D341Med (cell line): Measurements from ENCODE around the gene ADGRD1.

Experiments
- DNase-seq: peaks from one replicate; pipeline ENCODE4 v3.0.0; 2012; ENCODE audit warnings: low spot score

Gene ADGRD1

DNA sequence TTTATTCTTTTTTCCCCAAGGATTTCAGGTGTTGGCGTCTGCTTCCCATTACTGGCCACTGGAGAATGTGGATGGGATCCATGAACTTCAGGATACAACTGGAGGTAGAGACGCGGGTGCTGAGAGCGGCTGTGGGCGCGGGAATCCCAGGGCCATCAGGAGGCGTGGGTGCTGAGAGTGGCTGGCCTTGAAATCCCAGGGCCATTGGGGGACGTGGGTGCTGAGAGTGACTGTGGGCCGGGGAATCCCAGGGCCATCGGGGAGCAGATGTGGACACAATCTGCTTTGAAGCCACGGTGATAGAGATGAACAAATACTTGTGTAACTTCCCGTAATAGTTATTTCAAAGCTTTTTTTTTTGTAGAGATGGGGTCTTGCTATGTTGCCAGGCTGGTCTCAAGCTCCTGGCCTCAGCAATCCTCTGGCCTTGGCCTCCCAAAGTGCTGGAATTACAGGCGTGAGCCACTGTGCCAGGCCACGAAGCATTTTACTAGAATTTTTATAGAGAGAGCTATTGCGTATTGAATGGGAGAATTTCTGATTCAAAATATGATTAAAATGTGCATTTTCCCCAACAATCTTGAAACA is 12.8 kb downstream of the ADGRD1 start:
- DNase-seq = no peak

- no peak for DNase-seq
Observed at GRCh38 chr12:130967636-130968035, 13.9 kb downstream of the ADGRD1 start.

- DNase-seq = no peak
Observed at GRCh38 chr12:130968611-130969010, 14.9 kb downstream of the ADGRD1 start.

DNA sequence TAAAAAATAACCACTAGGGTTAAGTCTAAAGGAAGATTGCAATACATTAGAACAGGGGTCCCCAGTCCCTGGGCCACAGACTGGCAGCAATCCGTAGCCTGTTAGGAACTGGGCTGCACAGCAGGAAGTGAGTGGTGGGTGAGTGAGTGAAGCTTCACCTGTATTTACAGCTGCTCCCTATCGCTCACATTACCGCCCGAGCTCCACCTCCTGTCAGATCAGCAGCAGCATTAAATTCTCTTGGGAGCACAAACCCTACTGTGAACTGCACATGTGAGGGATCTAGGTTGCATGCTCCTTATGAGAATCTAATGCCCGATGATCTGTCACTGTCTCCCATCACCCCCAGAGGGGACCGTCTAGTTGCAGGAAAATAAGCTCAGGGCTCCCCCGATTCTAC is 15.5 kb downstream of the ADGRD1 start:
- no peak for DNase-seq

DNA sequence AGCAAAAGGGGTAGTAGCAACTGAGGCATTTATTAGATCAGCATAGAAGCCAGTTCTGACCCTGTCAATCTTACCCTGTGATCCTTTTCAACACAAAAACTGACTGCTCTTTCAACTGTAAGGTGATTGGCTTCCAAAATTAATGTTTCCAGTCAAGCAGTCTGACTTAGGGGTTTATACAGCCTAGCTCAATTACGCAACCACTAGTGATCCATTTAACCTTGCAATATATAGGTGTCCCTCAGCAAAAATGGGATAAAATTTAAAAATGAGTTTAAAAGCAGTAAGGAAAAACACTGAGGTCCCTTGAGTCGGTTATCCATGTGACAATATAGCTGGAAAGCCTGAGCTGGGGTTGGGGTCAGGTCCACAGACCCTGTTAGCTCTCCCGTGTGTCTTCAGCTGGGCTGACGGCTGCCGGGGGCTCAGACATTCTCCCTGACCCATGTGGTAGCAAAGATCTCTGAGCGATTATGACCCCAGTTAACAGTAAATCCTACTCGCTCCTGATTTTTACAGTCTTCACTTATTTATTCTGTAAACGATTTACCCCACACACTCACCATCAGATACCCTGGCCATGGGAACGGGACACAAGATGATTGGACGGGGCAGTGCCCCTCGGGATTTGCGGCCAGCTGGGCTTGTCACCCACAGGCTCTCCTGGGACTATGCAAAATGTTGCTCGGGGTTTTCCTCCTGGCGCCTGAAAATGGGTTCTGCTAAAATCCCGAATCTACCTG is 16.6 kb downstream of the ADGRD1 start:
- no peak for DNase-seq

GRCh38 chr12:130970908-130971233 is 17.2 kb downstream of the ADGRD1 start:
- DNase-seq = no peak

GRCh38 chr12:130971925-130972585 is 18.3 kb downstream of the ADGRD1 start:
- no peak for DNase-seq

DNA sequence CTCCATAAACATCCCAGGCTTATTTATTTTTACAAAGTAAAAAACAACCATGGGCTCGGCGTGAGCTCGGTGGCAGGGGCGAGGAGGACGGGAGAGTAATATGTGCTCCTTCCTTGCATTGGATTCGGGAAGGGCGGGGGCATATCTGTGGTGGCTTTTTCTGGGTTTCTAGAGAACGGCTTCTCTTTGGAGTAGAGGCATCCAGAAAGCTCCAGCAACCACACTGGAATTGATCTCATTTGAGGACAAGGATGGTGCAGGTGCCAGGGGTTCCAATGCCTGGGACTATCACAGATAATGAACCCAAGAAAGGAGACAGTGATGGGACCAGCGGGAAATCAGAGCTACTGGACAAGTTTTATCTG is 18.9 kb downstream of the ADGRD1 start:
- DNase-seq = no peak

GRCh38 chr12:130973109-130973508 is 19.4 kb downstream of the ADGRD1 start:
- no peak for DNase-seq

GRCh38 chr12:130973906-130974305 is 20.2 kb downstream of the ADGRD1 start:
- no peak for DNase-seq

- no peak for DNase-seq
Observed at GRCh38 chr12:130975116-130975515, 21.4 kb downstream of the ADGRD1 start.

DNA sequence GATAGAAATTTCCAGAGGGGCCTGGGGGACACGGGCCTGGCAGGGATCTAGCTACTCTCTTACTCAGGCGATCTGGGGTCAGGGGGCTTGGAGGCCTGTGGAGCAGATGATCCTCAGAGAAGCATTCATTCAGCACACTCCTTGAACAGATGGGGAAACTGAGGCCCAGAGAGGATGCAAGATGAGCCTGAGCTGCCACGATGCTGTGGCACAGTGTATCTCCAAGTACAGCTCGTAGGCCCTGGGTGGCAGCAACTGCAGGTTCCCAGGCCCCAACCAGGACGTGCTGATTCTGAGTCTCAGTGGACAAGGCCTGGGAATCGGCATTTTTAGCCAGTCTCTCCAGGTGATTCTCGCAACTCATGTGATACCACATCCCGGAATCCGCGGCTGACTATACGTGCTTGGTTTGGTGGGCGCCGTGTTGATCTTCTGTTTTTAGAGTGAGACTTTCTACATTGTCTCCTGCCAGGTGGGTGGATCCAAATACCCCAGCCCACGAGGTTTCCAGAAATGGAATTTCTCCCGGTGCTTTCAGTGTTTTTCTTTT is 22.5 kb downstream of the ADGRD1 start:
- no peak for DNase-seq

DNA sequence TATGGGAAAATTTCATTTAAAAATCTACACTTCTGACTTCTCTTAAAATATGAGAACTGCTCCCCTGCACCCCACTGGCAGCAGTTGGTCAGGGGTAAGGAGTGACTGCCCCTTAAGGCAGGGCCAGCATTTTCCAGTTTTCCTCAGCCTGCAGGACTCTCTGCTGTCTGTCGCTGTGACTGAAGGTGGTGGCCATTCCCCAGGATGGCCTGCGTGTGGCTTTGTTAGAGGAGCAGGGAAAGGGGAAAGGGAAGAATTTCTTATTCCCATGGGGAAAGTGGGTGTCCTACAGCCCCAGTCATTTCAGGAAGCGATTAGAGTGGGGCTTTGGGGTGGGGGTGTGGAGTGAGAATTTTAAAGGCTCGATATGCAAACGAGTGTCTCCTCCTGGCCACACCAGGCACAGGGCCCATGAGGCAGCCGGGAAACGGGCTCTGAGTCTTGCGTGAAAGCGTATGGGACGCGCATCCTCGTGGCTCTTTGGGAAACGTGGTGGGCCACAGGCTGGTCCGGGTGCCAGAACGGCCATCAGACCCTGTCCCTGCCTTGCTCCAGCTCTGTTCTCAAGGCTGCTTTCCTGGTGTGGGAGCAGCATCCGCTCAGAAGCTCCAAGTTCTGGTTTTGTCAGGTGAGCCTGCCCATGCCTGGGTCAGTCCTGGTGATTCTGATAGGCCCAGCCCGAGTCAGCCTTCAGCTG is 23.5 kb downstream of the ADGRD1 start:
- no peak for DNase-seq

- no peak for DNase-seq
Observed at GRCh38 chr12:130977743-130978095, 24.0 kb downstream of the ADGRD1 start.

- no peak for DNase-seq
Observed at GRCh38 chr12:130978785-130979184, 25.1 kb downstream of the ADGRD1 start.

DNA sequence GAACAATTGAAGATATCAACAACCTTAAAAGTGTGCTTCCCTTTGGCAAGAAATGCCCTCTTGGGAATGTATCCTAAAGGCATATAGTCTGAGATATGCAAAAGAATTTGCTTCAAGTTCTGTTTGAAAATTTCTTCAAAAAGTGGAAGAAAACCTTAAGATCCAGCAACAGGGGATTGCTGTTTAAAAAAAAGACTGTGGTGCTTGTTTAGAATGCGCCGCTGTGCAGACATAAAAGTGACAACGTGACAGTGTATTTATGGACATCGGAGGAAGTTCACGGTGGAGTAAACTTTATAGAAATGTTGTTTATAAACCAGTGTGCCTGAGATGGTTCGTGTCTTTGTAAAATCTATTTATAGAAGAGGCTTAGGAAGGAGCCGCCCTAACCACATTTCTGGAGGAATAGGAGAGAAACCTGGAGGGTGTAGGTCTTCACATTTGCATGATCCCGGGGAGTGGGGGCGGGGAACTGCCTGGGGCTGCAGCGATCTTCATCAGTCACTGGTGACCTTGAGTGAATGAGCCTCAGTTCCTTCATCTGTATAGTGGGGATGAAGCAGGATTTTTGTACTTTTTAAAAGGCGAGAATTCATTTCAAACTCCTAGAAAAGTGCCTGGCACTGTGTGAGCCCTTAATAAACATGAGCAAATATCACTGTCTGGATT is 27.5 kb downstream of the ADGRD1 start:
- no peak for DNase-seq

DNA sequence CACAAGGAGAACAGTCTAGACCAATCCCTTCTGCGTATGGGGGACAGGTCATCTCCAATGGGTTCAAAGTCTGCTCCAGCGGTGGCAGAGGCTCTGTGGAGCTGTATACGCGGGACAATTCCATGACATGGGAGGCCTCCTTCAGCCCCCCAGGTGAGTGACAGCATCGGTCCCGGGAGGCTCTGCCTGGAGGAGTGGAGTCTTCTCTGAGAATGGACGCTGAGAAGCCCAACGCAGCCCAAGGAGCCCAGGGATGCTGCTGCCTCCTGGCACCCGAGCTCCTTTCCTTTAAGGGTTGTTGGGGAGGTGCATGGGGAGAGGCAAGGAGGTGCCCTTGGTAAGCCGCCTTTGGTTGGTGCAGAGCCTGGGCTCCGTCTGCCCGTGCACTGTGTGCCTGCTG is 28.2 kb downstream of the ADGRD1 start:
- DNase-seq = no peak

- DNase-seq = no peak
Observed at GRCh38 chr12:130982565-130983225, 29.0 kb downstream of the ADGRD1 start.

DNA sequence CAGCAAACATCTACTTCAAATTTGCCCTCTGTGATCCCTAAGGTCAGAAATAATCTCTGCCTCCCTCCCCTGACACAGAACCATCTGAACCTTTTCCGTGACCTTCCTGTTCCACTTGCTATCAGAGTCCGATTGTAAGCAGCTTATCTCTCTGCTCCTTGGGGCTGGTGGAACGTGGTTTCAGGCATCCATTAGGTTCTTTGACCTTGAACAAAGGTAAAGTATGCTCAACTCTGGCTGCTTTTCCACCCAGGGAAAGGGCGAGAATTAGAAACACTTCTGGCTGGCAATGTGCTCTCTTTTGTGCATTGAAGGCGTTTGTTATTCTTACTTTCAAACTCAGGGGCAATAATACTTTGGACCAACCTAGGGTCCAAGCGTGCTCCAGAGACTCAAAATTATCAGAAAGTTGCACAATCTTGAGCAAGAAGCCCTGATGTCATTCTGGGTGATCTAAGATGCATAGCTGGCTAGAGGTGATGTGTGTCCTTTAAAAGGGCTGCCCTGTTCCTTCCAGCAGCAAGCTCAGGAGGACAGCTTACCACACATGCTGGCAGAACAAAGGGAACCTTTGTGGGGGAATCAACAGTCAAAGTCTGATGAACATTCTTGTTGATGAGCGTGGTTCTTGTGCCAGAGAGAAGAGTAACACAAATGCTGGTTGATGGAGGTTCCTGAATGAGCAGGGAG is 29.8 kb downstream of the ADGRD1 start:
- DNase-seq = no peak

- no peak for DNase-seq
Observed at GRCh38 chr12:130984183-130985058, 30.7 kb downstream of the ADGRD1 start.
